ENCODE data around the gene USP40. TPM values are rescaled to one million over a fixed set of nuclear protein-coding genes. Genes with fewer than 3 reads are reported as not detected.
"Not testable (repeated sequence)": the region's sequence is repeated elsewhere in the genome, so short reads cannot be mapped to it uniquely, and the experiment has no call there.

The USP40 gene
- total RNA-seq, 1 donor from 2014 or later, result 41.5 TPM

GRCh38 chr2:233588400-233588799 lies 21.8 kb upstream of the USP40 start:
- Mint-ChIP-seq H3K9me3 (no peaks in the 10 kb centered on the region), H3K27ac (no peak overlapping the region), H3K36me3 (no peaks in the 10 kb centered on the region), H3K4me1 (ENCODE audit: unreplicated experiment) (no peaks in the 10 kb centered on the region), H3K27me3 (peaks cover 11% of the 10 kb centered on the region), H3K4me3 (no peak overlapping the region)
- TF ChIP-seq CTCF (conservative IDR thresholded peaks at IDR 0.05), result no peak
- no peak for DNase-seq (ENCODE audit: extremely low spot score, unreplicated experiment)

GRCh38 chr2:233584210-233584609 lies 17.6 kb upstream of the USP40 start:
- no peak for DNase-seq (ENCODE audit: extremely low spot score, unreplicated experiment)
- TF ChIP-seq CTCF (conservative IDR thresholded peaks at IDR 0.05), result no peak
- H3K4me1 Mint-ChIP-seq (ENCODE audit: unreplicated experiment), result no peaks in the 10 kb centered on the region
- H3K4me3 Mint-ChIP-seq, result no peak overlapping the region
- no peak overlapping the region for H3K27ac Mint-ChIP-seq
- H3K9me3 Mint-ChIP-seq, result no peaks in the 10 kb centered on the region
- no peaks in the 10 kb centered on the region for H3K36me3 Mint-ChIP-seq
- peaks cover 7% of the 10 kb centered on the region for H3K27me3 Mint-ChIP-seq

- H3K4me1 Mint-ChIP-seq (ENCODE audit: unreplicated experiment); H3K27ac Mint-ChIP-seq; H3K27me3 Mint-ChIP-seq; DNase-seq (ENCODE audit: extremely low spot score, unreplicated experiment); H3K36me3 Mint-ChIP-seq; H3K9me3 Mint-ChIP-seq: not testable (repeated sequence)
- H3K4me3 Mint-ChIP-seq, result peak overlapping the region; percentile 78
Measured at GRCh38 chr2:233583217-233583965, 16.8 kb upstream of the USP40 start.

GRCh38 chr2:233577341-233577740 lies 10.8 kb upstream of the USP40 start:
- not testable (repeated sequence) for H3K36me3 Mint-ChIP-seq; H3K4me3 Mint-ChIP-seq; H3K4me1 Mint-ChIP-seq (ENCODE audit: unreplicated experiment); H3K27me3 Mint-ChIP-seq; H3K9me3 Mint-ChIP-seq; H3K27ac Mint-ChIP-seq; DNase-seq (ENCODE audit: extremely low spot score, unreplicated experiment)

DNA sequence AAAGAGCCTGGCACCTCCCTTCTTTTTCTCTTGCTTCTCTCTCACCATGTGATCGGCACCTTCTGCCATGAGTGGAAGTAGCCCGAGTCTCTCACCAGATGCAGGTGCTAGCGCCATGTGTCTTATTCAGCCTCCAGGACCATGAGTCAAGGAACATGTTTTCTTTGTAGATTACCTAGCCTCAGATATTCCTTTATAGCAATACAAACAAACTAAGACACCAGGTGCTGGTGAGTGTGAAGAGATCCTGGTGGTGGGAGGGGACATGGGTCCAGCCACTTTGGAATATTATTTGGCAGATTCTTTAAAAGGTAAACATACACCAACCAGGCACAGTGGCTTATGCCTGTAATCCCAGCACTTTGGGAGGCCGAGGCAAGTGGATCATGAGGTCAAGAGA lies 5.9 kb upstream of the USP40 start:
- no peak for DNase-seq (ENCODE audit: extremely low spot score, unreplicated experiment)
- Mint-ChIP-seq H3K27me3 (peaks cover 15% of the 10 kb centered on the region), H3K36me3 (no peaks in the 10 kb centered on the region), H3K4me3 (no peak overlapping the region), H3K27ac (no peak overlapping the region), H3K9me3 (no peaks in the 10 kb centered on the region), H3K4me1 (ENCODE audit: unreplicated experiment) (no peaks in the 10 kb centered on the region)
- TF ChIP-seq CTCF (conservative IDR thresholded peaks at IDR 0.05), result no peak

GRCh38 chr2:233571462-233571861 lies 4.9 kb upstream of the USP40 start:
- no peaks in the 10 kb centered on the region for H3K9me3 Mint-ChIP-seq
- H3K36me3 Mint-ChIP-seq, result no peaks in the 10 kb centered on the region
- peaks cover 15% of the 10 kb centered on the region for H3K27me3 Mint-ChIP-seq
- no peaks in the 10 kb centered on the region for H3K4me1 Mint-ChIP-seq (ENCODE audit: unreplicated experiment)
- no peak for TF ChIP-seq CTCF (conservative IDR thresholded peaks at IDR 0.05)
- H3K4me3 Mint-ChIP-seq, result no peak overlapping the region
- no peak overlapping the region for H3K27ac Mint-ChIP-seq
- DNase-seq (ENCODE audit: extremely low spot score, unreplicated experiment), result no peak
